ENCODE results near the gene QTRT2. TPM values are rescaled to one million over a fixed set of nuclear protein-coding genes. Genes with fewer than 3 reads are reported as not detected.

QTRT2 gene
- total RNA-seq, 1 experiment from 2014 or later, result 44.3 TPM

DNA sequence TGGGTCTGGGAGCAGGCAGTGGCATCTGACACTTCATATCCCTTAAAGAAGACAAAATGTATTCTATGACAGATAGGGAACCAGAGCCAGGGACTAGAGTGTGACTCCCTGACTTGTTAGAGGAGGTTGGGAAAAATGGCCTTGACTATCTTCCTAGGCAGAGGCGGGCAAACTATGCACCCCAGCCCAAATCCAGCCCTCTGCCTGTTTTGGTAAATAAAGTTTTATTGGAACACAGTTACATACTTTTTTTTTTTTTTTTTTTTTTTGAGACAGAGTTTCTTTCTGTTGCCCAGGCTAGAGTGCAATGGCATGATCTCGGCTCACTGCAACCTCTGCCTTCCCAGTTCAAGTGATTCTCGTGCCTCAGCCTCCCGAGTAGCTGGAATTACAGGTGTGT is 47.3 kb downstream of the QTRT2 start:
- Mint-ChIP-seq H3K4me3 (ENCODE audit: low read depth, unreplicated experiment) (no peak overlapping the region), H3K27ac (ENCODE audit: unreplicated experiment) (no peak overlapping the region), H3K27me3 (ENCODE audit: unreplicated experiment) (no peaks in the 10 kb centered on the region), H3K4me1 (ENCODE audit: low read depth, unreplicated experiment) (no peaks in the 10 kb centered on the region), H3K9me3 (ENCODE audit: low read depth, unreplicated experiment) (no peaks in the 10 kb centered on the region), H3K36me3 (ENCODE audit: insufficient read depth, unreplicated experiment) (no peaks in the 10 kb centered on the region)
- DNase-seq, result no peak
- CTCF ChIA-PET, result interaction anchor here (0.7 kb wide), 1 partner anchor 11 kb away, joined by 6 read pairs; no protein-coding TSS in a partner anchor
- intact Hi-C loops (cut with micrococcal nuclease; ENCODE audit: unreplicated experiment), result no loop called here
- no TSS peak for BruUV-seq (replicated peaks)
- TF ChIP-seq, protein P1, sequence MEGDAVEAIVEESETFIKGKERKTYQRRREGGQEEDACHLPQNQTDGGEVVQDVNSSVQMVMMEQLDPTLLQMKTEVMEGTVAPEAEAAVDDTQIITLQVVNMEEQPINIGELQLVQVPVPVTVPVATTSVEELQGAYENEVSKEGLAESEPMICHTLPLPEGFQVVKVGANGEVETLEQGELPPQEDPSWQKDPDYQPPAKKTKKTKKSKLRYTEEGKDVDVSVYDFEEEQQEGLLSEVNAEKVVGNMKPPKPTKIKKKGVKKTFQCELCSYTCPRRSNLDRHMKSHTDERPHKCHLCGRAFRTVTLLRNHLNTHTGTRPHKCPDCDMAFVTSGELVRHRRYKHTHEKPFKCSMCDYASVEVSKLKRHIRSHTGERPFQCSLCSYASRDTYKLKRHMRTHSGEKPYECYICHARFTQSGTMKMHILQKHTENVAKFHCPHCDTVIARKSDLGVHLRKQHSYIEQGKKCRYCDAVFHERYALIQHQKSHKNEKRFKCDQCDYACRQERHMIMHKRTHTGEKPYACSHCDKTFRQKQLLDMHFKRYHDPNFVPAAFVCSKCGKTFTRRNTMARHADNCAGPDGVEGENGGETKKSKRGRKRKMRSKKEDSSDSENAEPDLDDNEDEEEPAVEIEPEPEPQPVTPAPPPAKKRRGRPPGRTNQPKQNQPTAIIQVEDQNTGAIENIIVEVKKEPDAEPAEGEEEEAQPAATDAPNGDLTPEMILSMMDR (IDR thresholded peaks at IDR 0.05; ENCODE audit: unreplicated experiment), result no peak

DNA sequence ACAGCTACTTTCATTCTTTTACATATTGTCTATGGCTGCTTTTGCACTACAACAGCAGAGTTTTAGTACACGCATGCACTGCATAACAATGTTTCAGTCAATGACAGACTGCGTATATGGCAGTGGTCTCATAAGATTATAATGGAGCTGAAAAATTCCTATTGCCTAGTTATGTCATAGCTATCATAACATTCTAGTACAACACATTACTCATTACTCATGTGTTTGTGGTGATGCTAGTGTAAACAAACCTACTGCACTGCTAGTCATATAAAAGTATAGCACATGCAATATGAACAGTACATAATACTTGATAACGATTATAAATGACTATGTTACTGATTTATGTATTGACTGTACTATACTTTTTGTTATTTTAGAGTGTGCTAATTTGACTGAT is 47.9 kb downstream of the QTRT2 start:
- Mint-ChIP-seq H3K4me1 (ENCODE audit: low read depth, unreplicated experiment) (no peaks in the 10 kb centered on the region), H3K27me3 (ENCODE audit: unreplicated experiment) (peaks cover 5% of the 10 kb centered on the region), H3K27ac (ENCODE audit: unreplicated experiment) (no peak overlapping the region), H3K36me3 (ENCODE audit: insufficient read depth, unreplicated experiment) (no peaks in the 10 kb centered on the region), H3K4me3 (ENCODE audit: low read depth, unreplicated experiment) (no peak overlapping the region), H3K9me3 (ENCODE audit: low read depth, unreplicated experiment) (no peaks in the 10 kb centered on the region)
- intact Hi-C loops (cut with micrococcal nuclease; ENCODE audit: unreplicated experiment), result no loop called here
- CTCF ChIA-PET, result interaction anchor here (0.6 to 0.7 kb wide), 2 partner anchors 12 to 116 kb away, joined by 6 read pairs; no protein-coding TSS in a partner anchor
- no TSS peak for BruUV-seq (replicated peaks)
- no peak for DNase-seq
- TF ChIP-seq, protein P1 (IDR thresholded peaks at IDR 0.05; ENCODE audit: unreplicated experiment), result no peak

DNA sequence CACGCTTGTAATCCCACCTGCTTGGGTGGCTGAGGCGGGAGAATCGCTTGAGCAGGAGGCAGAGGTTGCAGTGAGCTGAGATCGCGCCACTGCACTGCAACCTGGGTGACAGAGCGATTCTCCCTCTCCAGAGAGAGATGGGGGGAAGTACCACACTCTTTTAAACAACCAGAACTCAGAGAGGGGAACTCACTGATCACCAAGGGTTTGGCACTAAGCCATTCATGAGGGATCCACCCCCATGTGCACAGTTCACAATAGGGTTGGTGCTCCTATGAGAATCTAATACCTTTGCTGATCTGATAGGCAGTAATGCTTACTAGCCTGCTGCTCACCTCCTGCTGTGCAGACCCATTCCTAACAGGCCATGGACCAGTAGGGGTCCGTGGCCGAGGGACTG is 51.6 kb downstream of the QTRT2 start:
- peaks cover 29% of the 10 kb centered on the region for H3K27me3 Mint-ChIP-seq (ENCODE audit: unreplicated experiment)
- H3K27ac Mint-ChIP-seq (ENCODE audit: unreplicated experiment), result no peak overlapping the region
- no peaks in the 10 kb centered on the region for H3K4me1 Mint-ChIP-seq (ENCODE audit: low read depth, unreplicated experiment)
- H3K4me3 Mint-ChIP-seq (ENCODE audit: low read depth, unreplicated experiment), result no peak overlapping the region
- CTCF ChIA-PET, result no interaction called here
- no TSS peak for BruUV-seq (replicated peaks)
- H3K9me3 Mint-ChIP-seq (ENCODE audit: low read depth, unreplicated experiment), result no peaks in the 10 kb centered on the region
- no peaks in the 10 kb centered on the region for H3K36me3 Mint-ChIP-seq (ENCODE audit: insufficient read depth, unreplicated experiment)
- intact Hi-C loops (cut with micrococcal nuclease; ENCODE audit: unreplicated experiment), result no loop called here
- DNase-seq, result no peak
- TF ChIP-seq, protein P1 (IDR thresholded peaks at IDR 0.05; ENCODE audit: unreplicated experiment), result no peak

DNA sequence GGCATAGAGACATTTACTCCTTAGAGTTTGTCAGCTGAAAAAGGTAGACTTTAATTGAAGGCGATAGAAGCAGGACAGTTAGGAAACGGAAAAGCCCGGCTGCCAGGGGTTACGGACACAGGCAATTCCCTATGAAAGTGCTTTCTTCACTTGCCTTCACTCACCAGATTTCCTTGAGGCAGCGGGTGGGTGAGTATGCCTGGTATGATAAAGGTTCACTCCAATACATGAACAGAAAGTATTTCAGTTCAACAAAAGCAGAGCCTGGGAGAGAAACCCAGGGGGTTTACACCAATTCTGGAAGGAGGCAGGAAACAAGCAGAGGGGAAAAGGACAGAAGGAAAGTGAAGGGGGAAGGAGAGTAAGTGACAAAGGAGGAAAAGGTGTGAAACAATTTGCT is 53.9 kb downstream of the QTRT2 start:
- DNase-seq, result no peak
- intact Hi-C loops (cut with micrococcal nuclease; ENCODE audit: unreplicated experiment), result no loop called here
- Mint-ChIP-seq H3K4me1 (ENCODE audit: low read depth, unreplicated experiment) (no peaks in the 10 kb centered on the region), H3K27me3 (ENCODE audit: unreplicated experiment) (peaks cover 29% of the 10 kb centered on the region), H3K36me3 (ENCODE audit: insufficient read depth, unreplicated experiment) (no peaks in the 10 kb centered on the region), H3K27ac (ENCODE audit: unreplicated experiment) (no peak overlapping the region), H3K4me3 (ENCODE audit: low read depth, unreplicated experiment) (no peak overlapping the region), H3K9me3 (ENCODE audit: low read depth, unreplicated experiment) (no peaks in the 10 kb centered on the region)
- TF ChIP-seq, protein P1 (IDR thresholded peaks at IDR 0.05; ENCODE audit: unreplicated experiment), result no peak
- BruUV-seq (replicated peaks), result no TSS peak
- CTCF ChIA-PET, result no interaction called here
